NCI-H446 (cell line): ENCODE results near the gene SNTB2.
"Not testable (repeated sequence)": the region's sequence is repeated elsewhere in the genome, so short reads cannot be mapped to it uniquely, and the experiment has no call there.

Source experiments
- DNase-seq, 2 experiments: peaks; one replicate each; lab custom pipeline; 2025; lab: John Stamatoyannopoulos, UW

Gene SNTB2

GRCh38 chr16:69186642-69187445, at the start of gene SNTB2:
Gene SNTB2, plus strand, starts transcription at chr16:69187164. Its CDS starts 3 bp downstream, at chr16:69187167.
- peak; percentile 53 to 82 for DNase-seq

GRCh38 chr16:69138608-69139007, 48.4 kb upstream of the SNTB2 start:
- no peak for DNase-seq

- not testable (repeated sequence) for DNase-seq
Observed at GRCh38 chr16:69139464-69139863, 47.5 kb upstream of the SNTB2 start.

- DNase-seq, result no peak
Observed at GRCh38 chr16:69141014-69141413, 46.0 kb upstream of the SNTB2 start.

GRCh38 chr16:69141936-69142335, 45.0 kb upstream of the SNTB2 start:
- DNase-seq, result no peak

GRCh38 chr16:69143116-69143515, 43.8 kb upstream of the SNTB2 start:
- no peak for DNase-seq

GRCh38 chr16:69145658-69146057, 41.3 kb upstream of the SNTB2 start:
- DNase-seq, result peak in 1 of 2 experiments; percentile 10

- not testable (repeated sequence) for DNase-seq
Observed at GRCh38 chr16:69149621-69150020, 37.3 kb upstream of the SNTB2 start.

- peak in 1 of 2 experiments; percentile 58 for DNase-seq
Observed at GRCh38 chr16:69150146-69150865, 36.7 kb upstream of the SNTB2 start.

- no peak for DNase-seq
Observed at GRCh38 chr16:69157196-69157595, 29.8 kb upstream of the SNTB2 start.

- no peak for DNase-seq
Observed at GRCh38 chr16:69160192-69160591, 26.8 kb upstream of the SNTB2 start.

- DNase-seq, result no peak
Observed at GRCh38 chr16:69165584-69165983, 21.4 kb upstream of the SNTB2 start.

- DNase-seq, result no peak
Observed at GRCh38 chr16:69166221-69166833, 20.6 kb upstream of the SNTB2 start.

GRCh38 chr16:69166946-69167930, 19.7 kb upstream of the SNTB2 start:
- no peak for DNase-seq

- DNase-seq, result no peak
Observed at GRCh38 chr16:69169051-69169450, 17.9 kb upstream of the SNTB2 start.

- DNase-seq, result no peak
Observed at GRCh38 chr16:69169607-69170352, 17.2 kb upstream of the SNTB2 start.

GRCh38 chr16:69171325-69172084, 15.5 kb upstream of the SNTB2 start:
- no peak for DNase-seq

GRCh38 chr16:69176033-69176800, 10.7 kb upstream of the SNTB2 start:
- DNase-seq, result no peak

GRCh38 chr16:69179328-69180010, 7.5 kb upstream of the SNTB2 start:
- DNase-seq, result peak; percentile 65 to 85
